Activated CD4-positive, alpha-beta T cell treated with anti-CD3 and anti-CD28 coated beads, Interleukin-2, amount 50 U/mL, for 4 hours (primary cell): ENCODE measurements around the gene DNAJB13.
A peak's percentile ranks its signal among the peaks of the same experiment; 100 is the strongest.
"Not testable (repeated sequence)": the region's sequence is repeated elsewhere in the genome, so short reads cannot be mapped to it uniquely, and the experiment has no call there.

Experiments
- DNase-seq, 2 experiments: peaks; one replicate each; pipeline ENCODE4 v3.0.0-alpha.2; 2020

Gene DNAJB13

DNA sequence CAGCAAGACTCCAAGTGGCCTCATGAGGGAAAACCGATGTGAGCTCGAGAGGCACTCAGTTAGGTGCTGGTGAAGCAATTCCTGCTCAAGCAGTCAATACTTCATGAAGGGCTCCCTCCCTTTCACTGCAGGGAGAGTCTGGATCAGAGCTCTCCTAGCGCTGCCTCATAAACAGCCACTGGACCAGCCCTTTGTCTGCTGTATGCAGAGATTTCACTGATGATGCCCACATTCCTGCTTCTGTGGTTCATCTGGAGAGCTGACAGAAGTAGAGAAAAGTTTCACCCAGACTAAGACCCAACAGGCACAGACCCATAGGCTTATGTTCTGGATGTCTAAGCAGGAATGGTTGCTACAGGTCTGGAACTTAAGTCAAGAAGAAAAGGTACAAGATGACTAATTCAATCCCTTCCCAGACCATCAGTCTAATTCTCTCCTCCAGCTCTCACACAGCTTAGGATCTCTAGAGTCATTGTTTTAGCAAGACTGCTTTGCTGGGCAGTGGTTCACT, 27.8 kb downstream of the DNAJB13 start:
- DNase-seq: no peak

DNA sequence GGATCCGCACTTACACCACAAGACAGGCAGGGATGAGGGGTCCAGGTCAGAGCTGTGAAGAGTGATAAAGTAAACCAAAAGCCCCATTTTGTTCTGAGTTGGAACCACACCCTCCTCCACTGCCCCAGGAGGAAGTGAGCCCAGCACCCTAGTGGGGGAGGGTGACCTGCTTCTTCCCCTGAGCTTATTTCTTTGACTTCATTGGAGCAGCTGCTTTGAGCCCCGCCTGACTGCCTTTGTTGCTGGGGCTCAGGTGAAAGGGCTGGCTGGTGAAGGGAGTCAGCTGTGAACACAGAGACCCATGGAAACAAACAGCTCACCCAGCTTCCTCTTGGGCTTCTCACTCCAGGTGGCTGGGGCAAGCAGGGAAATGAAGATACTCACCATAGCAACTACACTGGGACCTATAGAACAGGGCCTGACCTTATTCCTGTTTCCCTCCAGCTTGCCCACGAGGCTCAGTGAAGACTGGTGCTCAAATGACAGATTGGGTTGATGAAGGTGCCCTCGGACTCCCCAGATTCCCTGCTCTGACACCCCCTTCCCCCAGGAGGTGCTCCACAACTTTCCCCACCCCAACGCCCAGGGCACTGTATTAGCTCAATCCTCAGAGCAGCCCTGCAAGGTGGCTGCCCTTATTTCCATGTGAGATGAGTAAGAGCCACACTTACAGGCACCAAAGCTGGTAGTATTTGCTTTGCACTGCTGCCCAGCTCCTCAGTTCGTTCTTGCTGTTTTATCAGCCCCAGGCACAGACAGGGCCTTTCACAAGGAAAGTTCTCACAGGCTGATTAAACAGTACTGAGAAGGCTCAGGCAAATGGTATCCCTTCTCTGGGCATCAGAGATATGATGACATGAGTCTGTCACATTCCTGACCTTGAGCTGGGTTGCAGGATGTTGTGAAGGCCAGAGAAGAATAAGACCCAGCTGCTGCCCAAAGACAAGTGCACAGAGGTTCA, 29.5 kb downstream of the DNAJB13 start:
- DNase-seq: peak; percentile 66 to 73

DNA sequence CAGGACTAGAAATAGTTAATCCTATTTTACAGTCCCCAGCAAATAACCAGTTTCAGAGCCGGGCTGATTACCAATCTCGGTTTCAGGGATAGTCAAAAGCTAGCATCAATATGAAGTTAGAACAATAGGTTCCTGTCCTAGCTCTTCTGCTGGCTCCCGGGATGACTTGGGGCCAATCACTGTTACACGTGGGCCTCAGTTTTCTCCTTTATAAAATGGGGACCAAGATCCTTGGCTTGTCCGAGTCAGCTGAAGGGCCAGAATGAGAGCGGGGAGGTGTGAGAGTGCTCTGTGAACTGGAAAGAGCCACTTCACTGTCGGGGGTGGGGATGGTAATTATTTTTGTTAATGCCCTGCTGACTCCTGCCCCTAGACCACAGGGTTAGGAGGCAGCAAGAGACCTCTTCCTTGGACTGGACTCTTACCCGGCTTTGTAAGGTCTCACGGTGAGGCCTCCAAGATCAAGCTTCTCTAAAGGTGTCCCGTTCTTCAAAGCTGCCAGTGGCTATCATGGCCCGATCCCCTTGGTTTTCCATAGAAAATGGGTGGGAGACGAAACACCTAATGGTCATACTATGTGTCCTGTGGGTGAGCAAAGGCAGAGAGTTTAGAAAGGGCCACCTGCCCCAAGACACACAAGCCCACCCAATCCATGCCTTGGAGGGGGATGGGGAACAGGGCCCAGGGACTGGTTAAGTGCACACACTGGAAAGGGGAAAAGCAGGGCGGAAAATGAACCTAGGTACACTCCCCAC, 30.4 kb downstream of the DNAJB13 start:
- DNase-seq: no peak

DNA sequence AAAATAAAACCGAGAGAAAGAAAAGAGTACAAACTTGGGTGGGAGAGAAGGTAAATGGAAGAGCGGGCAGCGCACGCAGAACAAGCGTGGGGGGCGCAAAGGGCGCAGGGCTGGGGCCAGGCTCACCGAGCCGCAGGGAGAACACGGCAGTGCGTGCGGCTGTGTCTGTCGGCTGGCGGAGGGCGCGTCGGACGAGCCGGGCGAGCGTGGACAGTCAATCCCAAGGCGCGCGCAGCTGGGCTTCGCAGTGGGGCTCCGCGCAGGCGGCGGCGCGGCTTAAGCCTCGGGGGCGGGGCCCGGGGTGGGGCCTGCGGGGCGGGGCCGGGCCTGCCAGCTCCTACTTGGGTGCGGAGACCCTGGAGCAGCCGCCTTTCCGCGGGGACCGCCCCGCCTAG, 31.8 kb downstream of the DNAJB13 start, which contains the start of gene UCP2:
Gene UCP2, minus strand, starts transcription at position 249 of the 395 bp plus-strand sequence. CDS start 4,465 bp downstream, outside the sequence.
- peak; percentile 65 to 71 for DNase-seq

DNA sequence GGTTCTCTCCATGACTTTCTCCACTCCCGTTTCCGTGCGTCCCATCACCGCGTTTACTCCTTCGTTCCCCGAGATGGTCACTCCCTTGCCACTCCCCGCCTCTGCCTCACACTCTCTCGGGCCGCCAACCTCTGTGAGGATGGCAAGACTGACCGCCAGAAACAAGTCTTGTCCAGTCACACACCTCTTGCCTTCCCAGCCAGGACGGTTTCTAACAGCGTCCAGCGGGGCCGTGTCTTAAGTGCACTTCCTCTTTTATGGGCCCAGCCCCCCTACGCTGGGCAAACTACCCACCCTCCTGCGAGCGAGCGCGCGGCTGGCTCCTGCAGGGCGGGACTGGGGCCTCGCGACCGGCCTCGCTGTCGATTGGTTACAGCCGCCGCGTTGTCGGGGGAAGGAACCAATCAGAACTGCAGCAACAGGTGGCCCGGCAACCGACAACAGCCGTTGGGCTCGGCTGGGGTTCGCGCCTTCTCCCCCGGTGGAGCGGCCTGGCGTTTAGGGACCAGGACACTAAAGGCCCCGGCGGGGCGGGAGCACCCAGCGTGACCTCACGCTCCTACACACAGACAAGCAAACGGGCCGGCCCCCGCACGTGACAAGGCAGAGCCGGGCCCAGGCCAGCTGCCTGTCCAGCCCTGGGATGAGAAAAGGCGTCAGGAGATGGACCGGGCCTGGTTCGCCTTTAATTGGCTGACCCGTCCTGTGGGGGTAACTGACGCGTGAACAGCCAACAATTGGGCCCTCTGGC, 32.3 kb downstream of the DNAJB13 start:
- DNase-seq: peak; percentile 87 to 89

DNA sequence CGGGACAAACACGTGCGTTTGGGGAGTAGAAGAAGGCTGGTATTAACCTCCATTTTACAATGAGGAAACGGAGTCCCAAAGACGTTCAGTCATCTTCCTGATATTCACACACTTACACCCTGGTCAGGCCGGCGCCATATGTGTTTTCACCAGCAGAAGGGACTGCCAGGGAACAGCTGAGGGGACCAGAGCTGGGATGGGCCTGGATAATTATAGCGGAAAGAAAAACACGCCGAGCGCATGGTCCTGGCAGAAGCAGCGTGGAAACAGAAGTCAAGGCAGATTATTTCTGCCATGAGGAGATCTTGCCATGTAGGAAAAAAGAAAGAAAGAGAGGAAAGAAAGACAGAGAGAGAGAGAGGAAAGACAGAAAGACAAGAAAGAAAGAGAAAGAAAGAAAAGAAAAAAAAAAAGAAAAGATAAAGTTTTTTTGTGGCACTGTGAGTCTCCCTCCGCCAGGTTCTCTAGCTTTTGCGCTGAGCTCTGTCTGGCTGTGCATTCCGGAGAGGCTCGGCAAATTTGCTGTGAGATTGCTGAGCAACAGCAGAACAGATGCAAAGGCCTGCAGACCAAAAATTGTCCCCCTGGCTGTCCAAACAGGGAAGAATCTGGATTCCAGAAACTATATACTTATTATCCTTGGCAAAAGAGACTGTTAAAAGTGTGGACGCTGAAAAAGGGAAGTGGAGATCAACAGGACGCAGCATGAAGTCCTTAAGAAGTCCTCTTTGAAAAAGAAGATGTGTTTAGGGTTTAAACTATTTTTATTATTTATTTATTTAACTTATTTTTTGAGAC, 33.1 kb downstream of the DNAJB13 start:
- DNase-seq: no peak

DNA sequence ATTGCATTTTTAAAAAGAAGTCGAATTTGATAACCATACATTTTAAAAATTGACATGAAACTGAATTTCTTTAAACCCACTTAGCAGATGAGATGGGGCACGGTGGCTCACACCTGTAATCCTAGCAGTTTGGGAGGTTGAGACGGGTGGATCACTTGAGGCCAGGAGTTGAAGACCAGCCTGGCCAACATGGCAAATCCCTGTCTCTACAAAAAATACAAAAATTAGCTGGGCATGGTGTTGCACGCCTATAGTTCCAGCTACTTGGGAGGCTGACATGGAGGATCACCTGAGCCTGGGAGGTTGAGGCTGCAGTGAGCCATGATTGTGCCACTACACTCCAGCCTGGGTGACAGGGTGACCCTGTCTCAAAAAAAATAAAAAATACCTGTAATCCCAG, 34.8 kb downstream of the DNAJB13 start:
- not testable (repeated sequence) for DNase-seq

DNA sequence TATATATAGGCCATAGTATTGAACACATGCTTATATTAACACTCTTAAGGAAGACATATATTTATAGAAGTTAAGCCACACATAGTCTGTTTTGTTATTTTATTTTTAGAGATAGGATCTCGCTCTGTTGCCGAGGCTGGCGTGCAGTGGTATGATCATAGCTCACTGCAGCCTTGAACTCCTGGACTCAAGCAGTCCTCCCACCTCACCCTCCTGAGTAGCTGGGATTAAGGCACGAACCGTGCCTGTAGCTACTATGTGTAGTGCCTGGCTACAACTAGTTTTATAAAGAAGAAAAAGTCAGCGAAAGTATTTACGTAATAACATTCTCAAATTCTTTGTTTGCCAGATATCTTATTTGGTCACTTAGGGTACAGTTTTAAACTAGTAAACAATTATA, 37.4 kb downstream of the DNAJB13 start:
- DNase-seq: no peak

DNA sequence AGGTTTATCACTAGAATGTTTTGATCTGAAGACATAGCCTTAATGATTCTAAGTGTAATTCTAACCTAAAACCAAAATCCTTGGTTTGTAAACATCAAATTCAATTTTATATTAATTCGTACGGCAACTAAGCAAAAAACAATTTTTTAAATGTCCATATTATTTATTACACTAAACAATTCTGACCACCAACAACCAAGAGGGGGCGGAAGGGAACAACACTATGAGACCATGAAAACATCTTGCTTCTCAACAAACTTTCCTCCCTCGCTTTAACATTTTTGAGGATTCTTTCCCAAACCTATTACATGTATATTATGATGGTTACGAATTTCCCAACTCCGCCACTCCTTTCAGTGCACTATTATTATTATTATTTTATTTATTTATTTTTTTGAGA, 38.3 kb downstream of the DNAJB13 start:
- DNase-seq: no peak

DNA sequence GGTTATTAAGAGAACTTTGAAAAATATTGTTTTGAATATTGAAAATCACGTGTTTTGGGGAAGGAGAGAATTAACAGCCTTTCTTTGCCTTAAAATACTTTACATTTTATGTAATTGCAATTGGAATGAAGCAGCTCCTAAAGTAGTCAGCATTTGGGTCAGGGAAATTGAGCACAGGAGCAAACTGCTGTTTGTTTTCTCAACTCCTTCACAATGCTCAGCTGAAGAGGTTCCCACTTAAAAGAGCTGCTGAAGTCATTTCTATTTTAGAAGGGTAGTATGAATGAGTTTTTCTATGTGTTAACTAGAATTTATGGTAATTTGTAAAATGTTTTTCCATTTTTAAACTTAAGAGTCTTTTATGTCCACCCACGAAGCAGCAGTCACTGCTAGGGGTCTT, 39.9 kb downstream of the DNAJB13 start:
- DNase-seq: no peak

DNA sequence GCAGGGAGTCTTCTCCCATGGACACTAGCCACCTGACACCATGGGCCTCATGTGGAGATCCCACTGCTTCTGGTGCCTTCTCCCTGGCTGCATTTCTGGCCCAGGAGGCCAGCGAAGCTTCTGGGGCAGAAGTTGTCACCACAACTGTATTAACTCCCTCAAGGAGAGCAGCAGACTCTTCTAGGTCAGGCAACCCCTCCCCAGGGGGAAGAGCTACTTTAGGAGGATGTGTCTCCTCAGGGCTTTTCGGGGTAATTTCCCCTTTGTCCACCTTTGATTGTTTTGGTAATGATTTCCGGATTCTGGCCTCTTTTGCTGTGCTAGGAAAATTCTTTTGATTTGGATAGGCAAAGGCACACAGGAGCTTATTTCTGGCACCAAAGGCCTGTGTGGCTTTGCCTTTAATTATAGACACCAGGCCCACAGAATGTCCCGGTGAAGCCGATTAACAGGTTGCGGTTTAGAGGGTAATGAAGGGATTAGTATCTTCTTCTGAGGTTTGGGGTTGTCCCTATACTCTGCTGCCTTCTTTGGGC, 40.7 kb downstream of the DNAJB13 start:
- DNase-seq: no peak

DNA sequence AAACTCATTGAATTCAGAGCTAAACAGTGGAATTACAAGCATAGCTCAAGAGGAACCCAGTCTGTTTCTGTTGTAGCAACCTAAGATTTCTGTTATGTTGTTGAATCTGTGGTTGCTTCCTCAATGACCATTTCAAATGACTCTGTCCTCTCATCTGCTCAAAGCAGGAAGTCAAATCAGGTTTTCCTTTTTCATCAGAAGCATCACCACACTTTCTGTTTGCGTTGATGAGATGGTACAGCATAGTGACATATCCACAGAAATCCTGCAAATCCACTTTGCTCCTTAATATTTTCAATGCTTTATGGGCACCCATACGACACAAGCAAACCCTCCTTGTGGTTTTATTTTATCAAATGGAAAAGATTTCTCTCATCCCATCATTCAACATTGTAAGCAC, 44.4 kb downstream of the DNAJB13 start:
- no peak for DNase-seq

DNA sequence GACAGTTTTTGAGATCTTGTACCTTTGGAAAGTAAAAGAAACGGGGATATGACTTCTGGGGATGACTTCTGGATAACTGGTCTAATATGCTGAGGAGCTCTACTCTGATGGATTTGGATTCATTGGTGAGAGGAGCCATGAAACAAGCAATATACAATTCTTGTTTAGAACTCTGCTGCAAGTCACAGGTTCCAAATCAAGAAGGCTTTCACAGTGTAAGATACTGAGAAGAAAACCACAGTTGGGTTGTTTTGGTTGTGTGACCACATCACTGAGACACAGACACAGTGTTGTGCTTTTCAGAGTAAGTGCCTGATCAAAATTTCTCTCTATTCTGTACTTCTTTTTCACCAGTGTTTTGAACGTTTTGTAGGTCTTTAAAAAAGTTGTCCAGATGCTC, 44.9 kb downstream of the DNAJB13 start:
- DNase-seq: no peak

DNA sequence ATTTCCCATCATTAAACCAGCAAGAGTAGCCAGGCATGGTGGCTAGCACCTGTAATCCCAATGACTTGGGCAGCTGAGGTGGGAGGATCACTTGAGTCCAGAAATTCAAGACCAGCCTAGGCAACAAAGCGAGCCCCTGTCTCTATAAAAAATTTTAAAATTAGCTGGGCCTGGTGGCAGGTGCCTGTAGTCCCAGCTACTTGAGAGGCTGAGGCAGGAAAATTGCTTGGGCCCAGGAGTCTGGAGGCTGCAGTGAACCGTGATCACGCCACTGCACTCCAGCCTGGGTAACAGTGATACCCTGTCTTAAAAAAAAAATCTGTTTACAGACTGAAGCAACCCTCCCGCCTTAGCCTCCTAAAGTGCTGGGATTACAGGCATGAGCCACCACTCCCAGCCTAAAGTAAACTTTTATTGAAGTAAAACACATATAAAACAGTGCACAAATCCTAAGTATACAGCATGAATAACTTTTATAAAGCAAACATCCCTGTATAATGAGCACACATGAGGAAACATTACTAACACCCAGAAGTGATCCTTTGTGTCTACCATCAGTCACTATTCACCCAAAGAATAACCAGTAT, 45.4 kb downstream of the DNAJB13 start:
- no peak for DNase-seq

DNA sequence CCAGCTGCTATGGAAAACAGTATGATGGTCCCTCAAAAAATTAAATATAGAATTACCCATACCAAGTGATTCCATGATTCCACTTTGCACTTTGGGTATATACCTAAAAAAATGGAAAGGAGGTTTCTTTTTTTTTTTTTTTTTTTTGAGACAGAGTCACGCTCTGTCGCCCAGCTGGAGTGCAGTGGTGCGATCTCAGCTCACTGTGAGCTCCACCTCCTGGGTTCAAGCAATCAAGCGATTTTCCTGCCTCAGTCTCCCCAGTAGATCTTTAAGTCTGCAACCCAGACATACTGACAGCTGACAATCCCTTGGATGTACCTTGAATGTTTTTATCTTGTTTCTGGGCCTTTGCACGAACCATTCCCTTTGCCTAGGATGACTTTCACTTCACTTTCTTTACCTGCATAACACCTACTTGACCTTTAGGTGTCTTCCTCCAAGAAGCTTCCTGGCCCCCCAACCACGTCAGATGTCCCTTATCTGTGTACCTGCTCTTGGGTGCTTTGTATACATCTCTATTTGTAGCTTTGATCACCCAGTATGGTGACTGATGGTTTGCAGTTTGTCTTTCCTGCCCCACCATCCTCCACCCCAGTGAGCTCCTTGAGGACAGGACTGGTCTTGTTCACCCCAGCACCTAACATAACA, 46.4 kb downstream of the DNAJB13 start:
- no peak for DNase-seq

DNA sequence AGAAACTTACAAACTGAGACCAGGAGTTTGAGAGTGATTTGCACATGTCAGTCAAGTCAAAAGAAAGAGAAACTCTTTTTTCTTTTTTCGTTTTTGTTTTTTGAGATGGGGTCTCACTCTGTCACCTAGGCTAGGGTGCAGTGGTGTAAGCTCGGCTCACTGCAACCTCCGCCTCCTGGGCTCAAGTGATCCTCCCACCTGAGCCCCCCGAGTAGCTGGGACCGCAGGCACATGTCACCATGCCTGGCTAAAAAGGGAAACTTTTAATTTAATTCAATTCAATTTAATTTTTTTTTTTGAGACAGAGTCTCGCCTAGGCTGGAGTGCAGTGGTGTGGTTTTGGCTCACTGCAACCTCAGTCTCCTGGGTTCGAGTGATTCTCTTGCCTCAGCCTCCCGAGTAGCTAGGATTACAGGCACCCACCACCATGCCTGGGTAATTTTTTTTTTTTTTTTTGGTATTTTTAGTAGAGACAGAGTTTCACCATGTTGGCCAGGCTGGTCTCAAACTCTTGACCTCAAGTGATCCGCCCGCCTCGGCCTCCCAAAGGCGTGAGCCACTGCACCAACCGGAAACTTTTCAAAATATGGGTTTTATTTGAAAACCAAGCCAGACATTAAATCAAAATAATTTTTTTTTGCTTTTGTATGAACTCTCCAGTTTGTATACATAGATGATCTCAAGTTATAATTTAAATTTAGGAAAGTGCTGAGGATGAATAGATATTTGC, 48.2 kb downstream of the DNAJB13 start:
- no peak for DNase-seq

DNA sequence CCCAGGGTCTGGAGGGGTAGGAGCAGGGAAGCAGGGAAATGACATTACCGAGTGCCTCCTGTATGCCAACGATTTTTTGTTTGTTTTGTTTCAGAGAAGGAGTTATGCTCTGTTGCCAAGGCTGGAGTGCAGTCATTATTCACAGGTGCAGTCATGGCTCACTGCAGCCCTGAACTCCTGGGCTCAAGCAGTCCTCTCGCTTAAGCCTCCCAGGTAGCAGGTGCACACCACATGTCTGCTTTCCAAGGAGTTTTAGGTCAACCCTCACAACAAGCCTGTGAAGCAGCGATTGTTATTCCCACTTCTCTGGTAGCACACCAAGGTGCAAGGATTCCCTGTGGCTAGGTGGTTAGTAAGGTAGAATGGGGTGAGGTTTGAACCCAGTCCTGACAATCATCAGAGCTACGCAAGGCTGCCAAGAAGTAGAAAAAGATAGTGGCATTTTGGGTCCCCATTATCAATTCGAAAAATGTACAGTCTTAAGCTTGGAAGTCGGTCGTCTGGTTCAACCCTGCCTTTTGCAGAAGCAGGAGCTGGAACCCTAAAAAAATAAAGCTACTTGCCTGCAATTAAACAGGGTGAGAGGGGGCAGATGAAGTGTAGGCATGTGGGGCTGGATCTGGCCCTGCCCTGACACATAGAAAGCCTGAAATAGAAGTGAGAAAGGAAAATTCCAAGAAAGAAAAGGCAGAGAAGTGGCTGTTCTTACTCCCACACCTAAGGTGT, 48.9 kb downstream of the DNAJB13 start:
- no peak for DNase-seq

DNA sequence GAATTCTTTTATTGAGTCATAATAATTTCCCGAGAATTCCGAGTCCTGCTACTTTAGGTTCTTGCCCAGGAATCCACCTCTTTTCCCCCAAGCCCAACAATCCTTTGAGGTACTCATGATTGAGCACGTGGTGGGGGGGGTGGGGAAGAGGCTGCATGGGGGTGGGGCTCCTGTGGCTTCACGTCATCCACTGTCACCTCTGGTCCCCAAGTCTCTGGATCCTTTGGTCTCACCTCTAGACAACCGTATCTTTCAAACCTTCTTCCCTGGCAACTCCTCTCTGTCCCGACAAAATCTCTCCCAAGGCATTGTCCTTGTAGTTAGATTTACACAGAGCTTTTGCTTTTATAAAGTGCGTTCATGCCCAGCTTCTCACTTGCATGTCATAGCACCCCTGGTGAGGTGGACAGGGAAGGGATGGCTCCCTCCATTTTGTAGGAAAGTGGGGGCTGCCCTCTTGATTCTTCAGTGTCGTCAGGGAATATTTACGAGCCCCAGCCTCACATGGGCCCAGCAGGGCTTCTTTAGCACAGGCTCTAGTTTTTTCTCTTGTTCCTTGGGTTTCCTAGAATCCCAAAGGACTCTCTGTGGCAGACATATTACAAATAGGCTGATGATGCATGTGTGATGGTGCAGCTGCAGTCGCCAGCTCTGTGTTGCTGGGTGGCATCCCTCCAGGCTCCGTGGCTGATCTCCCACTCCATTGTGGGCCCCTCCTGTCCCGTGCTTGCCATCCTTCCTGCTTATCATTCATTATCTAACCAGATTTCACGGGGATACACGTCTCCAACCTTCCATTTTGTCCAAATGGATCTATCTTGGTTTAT, 49.7 kb downstream of the DNAJB13 start:
- no peak for DNase-seq
